Natural killer cell treated with Interleukin-12 subunit alpha and Interleukin-12 subunit beta and Interleukin-15 and Interleukin-18, amount 100 ng/mL, for 72 hours (primary cell): ENCODE data around the gene VSIG8. TPM values are rescaled to one million over a fixed set of nuclear protein-coding genes. Genes with fewer than 3 reads are reported as not detected.

Experiments used
- ATAC-seq, 2 donors: fragments of 150-1000 bp; cut with Tn5 transposase in 1 of 2; sonication (Bioruptor Pico), chemical (Tn5 transposase) in 1 of 2; 2 replicates each; pipeline ENCODE4 v1.10.0; 2021
- DNase-seq: peaks from one replicate; pipeline ENCODE4 v3.0.0; 2022; ENCODE audit warnings: low spot score
- H3K27ac Mint-ChIP-seq, 2 donors: 1 replicate in 1 of 2; 2 replicates in 1 of 2; pipeline ENCODE4 v1.8.0; 2022; ENCODE audit warnings: mixed read lengths in 2 of 2, mild to moderate bottlenecking in 1 of 2, moderate library complexity in 1 of 2
- H3K27me3 Mint-ChIP-seq, 2 donors: 1 replicate in 1 of 2; 2 replicates in 1 of 2; pipeline ENCODE4 v1.8.0; 2022; ENCODE audit warnings: mixed read lengths in 2 of 2
- H3K36me3 Mint-ChIP-seq: one replicate; pipeline ENCODE4 v1.8.0; 2022; ENCODE audit warnings: mixed read lengths
- H3K4me1 Mint-ChIP-seq, 2 donors: 1 replicate in 1 of 2; 2 replicates in 1 of 2; pipeline ENCODE4 v1.8.0; 2022; ENCODE audit warnings: low read depth in 2 of 2, mixed read lengths in 2 of 2, mild to moderate bottlenecking in 1 of 2
- H3K4me3 Mint-ChIP-seq: one replicate; pipeline ENCODE4 v1.8.0; 2022; ENCODE audit warnings: mixed read lengths
- H3K9me3 Mint-ChIP-seq: 2 replicates; pipeline ENCODE4 v1.8.0; 2022; ENCODE audit warnings: mixed read lengths
- total RNA-seq, 2 donors: library from RNA; stranded (reverse); gene quantifications; one replicate each; pipeline ENCODE4 v1.2.3, GENCODE V29; 2022

VSIG8 gene
- total RNA-seq, 2 donors from 2014 or later: not detected

DNA sequence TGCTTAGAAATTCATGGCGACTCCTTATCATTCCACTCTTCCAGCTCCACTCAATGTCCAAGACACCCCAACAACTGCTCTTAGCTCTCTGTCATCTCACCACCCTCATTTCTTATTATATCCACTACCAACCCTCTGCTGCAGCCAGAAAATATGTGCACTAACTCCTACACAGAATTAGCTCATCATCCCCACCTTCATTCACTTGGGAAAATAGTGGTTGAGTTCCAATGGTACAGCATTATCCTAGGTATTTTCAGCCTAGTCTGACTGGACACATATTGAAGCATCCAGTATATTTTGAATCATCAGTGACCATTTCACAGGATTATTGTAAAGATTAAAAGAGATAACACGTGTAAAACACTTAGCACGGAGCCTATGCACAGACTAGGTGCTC, 16.7 kb upstream of the VSIG8 start:
- no peaks in the 10 kb centered on the region for H3K36me3 Mint-ChIP-seq
- DNase-seq (no peak), ATAC-seq (no peak)
- H3K4me1 Mint-ChIP-seq: no peaks in the 10 kb centered on the region
- no peak overlapping the region for H3K4me3 Mint-ChIP-seq
- H3K27ac Mint-ChIP-seq: no peak overlapping the region
- peaks cover 13 to 19% of the 10 kb centered on the region in 2 donors for H3K27me3 Mint-ChIP-seq
- H3K9me3 Mint-ChIP-seq: no peaks in the 10 kb centered on the region

DNA sequence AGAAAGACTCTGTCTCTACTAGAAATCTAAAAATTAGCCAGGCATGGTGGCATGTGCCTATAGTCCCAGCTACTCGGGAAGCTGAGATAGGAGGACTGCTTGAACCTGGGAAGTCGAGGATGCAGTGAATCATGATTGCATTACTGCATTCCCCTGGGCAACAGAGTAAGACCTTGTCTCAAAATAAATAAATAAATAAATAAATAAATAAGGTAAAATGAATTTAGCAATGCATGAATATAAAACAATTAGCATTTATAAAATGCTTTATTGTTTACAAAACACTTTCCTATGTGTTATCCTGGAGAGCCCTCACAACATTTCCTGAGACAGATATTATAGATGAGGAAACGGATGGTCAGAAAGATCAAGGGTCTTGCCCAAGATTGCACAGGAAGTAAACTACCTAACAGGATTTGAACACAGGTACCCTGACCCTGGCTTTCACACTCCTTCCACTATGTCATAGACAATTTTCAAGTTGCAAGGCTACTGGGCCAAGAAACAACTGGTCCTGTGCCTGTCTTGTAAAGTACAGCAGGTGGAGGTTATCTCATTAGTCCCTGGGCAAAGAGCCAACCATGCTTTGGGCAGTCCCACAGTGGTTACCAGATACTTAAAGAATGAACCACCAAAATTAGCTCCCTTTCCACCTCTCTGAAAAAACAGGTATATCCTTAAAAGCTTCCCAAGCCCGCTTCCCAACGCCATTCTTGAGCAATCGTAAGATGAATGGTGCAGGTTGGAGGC, 15.4 kb upstream of the VSIG8 start:
- H3K4me3 Mint-ChIP-seq: no peak overlapping the region
- H3K36me3 Mint-ChIP-seq: no peaks in the 10 kb centered on the region
- ATAC-seq (no peak), DNase-seq (no peak)
- no peak overlapping the region for H3K27ac Mint-ChIP-seq
- no peaks in the 10 kb centered on the region for H3K4me1 Mint-ChIP-seq
- H3K27me3 Mint-ChIP-seq: peaks cover 14 to 19% of the 10 kb centered on the region in 2 donors
- H3K9me3 Mint-ChIP-seq: no peaks in the 10 kb centered on the region

GRCh38 chr1:159873530-159874143, 11.2 kb upstream of the VSIG8 start:
- Mint-ChIP-seq H3K27ac (no peak overlapping the region), H3K36me3 (no peaks in the 10 kb centered on the region), H3K4me3 (no peak overlapping the region), H3K27me3 (peaks cover 10 to 13% of the 10 kb centered on the region in 2 donors), H3K9me3 (no peaks in the 10 kb centered on the region), H3K4me1 (peaks cover 2 to 4% of the 10 kb centered on the region in 2 donors)
- DNase-seq (no peak), ATAC-seq (no peak)

DNA sequence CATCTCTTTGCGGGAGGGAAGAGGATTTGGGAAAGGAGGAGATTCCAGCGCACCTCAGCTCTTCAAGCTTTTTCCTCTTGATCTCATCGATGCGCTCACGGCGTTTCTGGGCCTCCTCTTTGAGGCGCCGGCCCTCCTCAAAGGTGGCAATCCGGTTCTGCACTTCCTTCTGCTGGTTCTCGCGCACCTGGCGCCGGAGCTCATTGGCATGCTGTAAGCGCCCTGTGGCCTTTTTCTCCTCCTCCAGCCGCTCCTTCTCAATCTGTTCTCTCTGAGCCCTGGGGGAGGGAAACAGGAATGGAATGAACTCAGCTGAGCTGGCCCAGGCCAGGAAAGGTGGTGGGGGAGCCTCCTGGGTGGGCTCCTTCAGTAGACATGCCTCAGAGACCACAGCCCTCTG, 10.4 kb upstream of the VSIG8 start:
- ATAC-seq: no peak
- H3K9me3 Mint-ChIP-seq: no peaks in the 10 kb centered on the region
- no peak overlapping the region for H3K27ac Mint-ChIP-seq
- no peaks in the 10 kb centered on the region for H3K36me3 Mint-ChIP-seq
- H3K4me1 Mint-ChIP-seq: peaks cover 2 to 4% of the 10 kb centered on the region in 2 donors
- H3K4me3 Mint-ChIP-seq: no peak overlapping the region
- H3K27me3 Mint-ChIP-seq: peaks cover 10 to 12% of the 10 kb centered on the region in 2 donors
- DNase-seq: no peak

DNA sequence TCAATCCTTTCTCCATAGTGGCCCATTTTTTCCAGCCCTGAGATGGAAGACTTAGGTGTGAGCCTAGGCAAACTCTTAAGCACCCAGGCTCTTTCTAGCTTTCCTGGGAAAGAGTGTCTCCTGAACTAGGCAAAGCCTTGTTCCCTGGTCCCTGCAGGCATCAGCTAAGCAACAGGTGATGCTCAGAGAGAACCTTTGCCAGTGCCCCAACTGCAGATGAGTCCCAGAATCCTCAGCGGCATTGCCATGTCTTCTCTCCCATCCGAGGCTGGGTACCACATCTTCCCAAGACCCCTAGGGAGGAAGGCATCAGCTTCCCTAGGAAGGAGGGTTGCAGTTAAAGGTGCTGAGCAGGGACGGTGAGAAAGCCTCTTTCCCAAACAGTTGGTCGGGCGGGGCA, 8.2 kb upstream of the VSIG8 start:
- ATAC-seq (no peak), DNase-seq (no peak)
- Mint-ChIP-seq H3K27ac (no peak overlapping the region), H3K9me3 (no peaks in the 10 kb centered on the region), H3K4me1 (peaks cover 13 to 14% of the 10 kb centered on the region in 2 donors), H3K27me3 (peaks cover under 1 to 14% of the 10 kb centered on the region in 2 donors), H3K36me3 (no peaks in the 10 kb centered on the region), H3K4me3 (no peak overlapping the region)

DNA sequence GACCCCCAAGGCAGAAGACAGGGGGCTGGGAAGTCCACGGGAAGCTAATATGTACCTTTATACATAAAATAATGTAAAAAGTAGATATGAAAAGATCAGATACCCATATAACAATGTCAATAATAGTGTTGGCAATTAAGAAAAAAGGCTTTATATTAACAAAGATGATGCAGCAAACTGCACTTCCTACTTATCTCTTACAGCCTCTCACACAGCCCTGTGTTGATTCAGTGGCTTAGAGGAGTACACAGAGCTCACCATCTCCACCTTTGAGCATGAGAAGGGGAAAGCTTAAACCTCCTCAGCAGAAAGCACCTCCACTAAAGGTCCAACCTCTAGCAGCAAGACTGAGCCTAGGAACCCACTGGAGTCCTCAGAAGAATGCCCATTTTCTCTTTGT, 7.2 kb upstream of the VSIG8 start:
- DNase-seq (no peak), ATAC-seq (no peak)
- H3K9me3 Mint-ChIP-seq: no peaks in the 10 kb centered on the region
- peaks cover 13 to 14% of the 10 kb centered on the region in 2 donors for H3K4me1 Mint-ChIP-seq
- peaks cover 0 to 18% of the 10 kb centered on the region in 2 donors for H3K27me3 Mint-ChIP-seq
- no peaks in the 10 kb centered on the region for H3K36me3 Mint-ChIP-seq
- no peak overlapping the region for H3K4me3 Mint-ChIP-seq
- no peak overlapping the region for H3K27ac Mint-ChIP-seq

- Mint-ChIP-seq H3K36me3 (no peaks in the 10 kb centered on the region), H3K27me3 (peaks cover 0 to 18% of the 10 kb centered on the region in 2 donors), H3K4me1 (peaks cover 13 to 14% of the 10 kb centered on the region in 2 donors), H3K9me3 (no peaks in the 10 kb centered on the region), H3K27ac (no peak overlapping the region), H3K4me3 (no peak overlapping the region)
- ATAC-seq: peak in 1 of 2 donors; percentile 46
- DNase-seq: no peak
Measured at GRCh38 chr1:159869173-159869572, 6.7 kb upstream of the VSIG8 start.

DNA sequence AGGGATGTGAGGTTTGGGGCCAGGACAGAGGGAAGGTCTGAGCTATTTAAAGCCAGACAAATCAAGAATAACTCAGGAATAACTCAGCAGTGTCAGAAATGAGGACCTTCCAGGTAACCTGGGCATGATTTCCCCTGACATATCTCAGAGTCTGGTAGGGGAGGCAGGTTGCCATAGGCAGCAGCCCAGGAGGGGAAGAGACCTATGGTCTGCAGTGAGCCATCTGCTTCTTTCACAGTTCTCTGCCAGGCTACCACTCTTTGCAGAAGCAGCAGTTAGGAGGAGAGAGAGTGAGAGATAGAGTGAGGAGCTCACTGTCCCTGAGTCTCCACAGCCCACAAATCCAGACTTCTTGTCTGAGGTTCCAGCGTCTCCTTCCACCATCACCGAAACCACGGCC, 6.3 kb upstream of the VSIG8 start:
- H3K27me3 Mint-ChIP-seq: peaks cover 0 to 18% of the 10 kb centered on the region in 2 donors
- H3K4me3 Mint-ChIP-seq: no peak overlapping the region
- H3K36me3 Mint-ChIP-seq: no peaks in the 10 kb centered on the region
- no peak overlapping the region for H3K27ac Mint-ChIP-seq
- ATAC-seq (peak in 1 of 2 donors; percentile 13), DNase-seq (no peak)
- no peaks in the 10 kb centered on the region for H3K9me3 Mint-ChIP-seq
- peaks cover 13 to 14% of the 10 kb centered on the region in 2 donors for H3K4me1 Mint-ChIP-seq

- peaks cover 0 to 18% of the 10 kb centered on the region in 2 donors for H3K27me3 Mint-ChIP-seq
- H3K4me1 Mint-ChIP-seq: peaks cover 13 to 14% of the 10 kb centered on the region in 2 donors
- H3K4me3 Mint-ChIP-seq: no peak overlapping the region
- H3K27ac Mint-ChIP-seq: no peak overlapping the region
- no peak for ATAC-seq
- no peaks in the 10 kb centered on the region for H3K9me3 Mint-ChIP-seq
- no peak for DNase-seq
- H3K36me3 Mint-ChIP-seq: no peaks in the 10 kb centered on the region
Measured at GRCh38 chr1:159867664-159868026, 5.2 kb upstream of the VSIG8 start.

GRCh38 chr1:159866905-159867663, 4.6 kb upstream of the VSIG8 start:
- no peaks in the 10 kb centered on the region for H3K9me3 Mint-ChIP-seq
- DNase-seq: no peak
- H3K4me1 Mint-ChIP-seq: peaks cover 13 to 14% of the 10 kb centered on the region in 2 donors
- no peak overlapping the region for H3K4me3 Mint-ChIP-seq
- no peak for ATAC-seq
- H3K27ac Mint-ChIP-seq: peak overlapping the region in 1 of 2 donors; percentile 4
- H3K36me3 Mint-ChIP-seq: no peaks in the 10 kb centered on the region
- H3K27me3 Mint-ChIP-seq: peaks cover 0 to 18% of the 10 kb centered on the region in 2 donors

DNA sequence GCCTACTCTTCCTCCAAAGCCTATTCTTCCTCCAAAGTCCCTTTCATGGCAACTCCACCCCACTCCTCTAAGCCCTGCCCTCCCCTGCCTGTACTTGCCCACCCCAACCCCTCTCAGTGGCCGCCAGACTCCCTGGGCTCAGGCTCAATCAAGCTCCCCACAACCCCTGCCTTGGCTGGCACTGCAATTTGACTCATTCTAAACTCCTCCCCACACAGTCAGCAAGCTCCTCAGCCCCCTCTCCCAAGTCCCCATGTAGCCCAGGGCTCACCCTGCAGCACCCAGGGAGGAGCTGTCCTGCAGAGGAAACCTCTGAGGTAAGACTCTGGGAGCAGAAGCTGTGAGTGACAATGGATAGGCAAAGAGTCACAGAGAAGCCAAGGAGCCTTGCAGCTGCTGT, 3.6 kb upstream of the VSIG8 start:
- Mint-ChIP-seq H3K4me1 (peaks cover 13 to 14% of the 10 kb centered on the region in 2 donors), H3K27ac (no peak overlapping the region), H3K36me3 (no peaks in the 10 kb centered on the region), H3K27me3 (peaks cover 0 to 20% of the 10 kb centered on the region in 2 donors), H3K4me3 (no peak overlapping the region), H3K9me3 (no peaks in the 10 kb centered on the region)
- DNase-seq: no peak
- ATAC-seq: no peak

DNA sequence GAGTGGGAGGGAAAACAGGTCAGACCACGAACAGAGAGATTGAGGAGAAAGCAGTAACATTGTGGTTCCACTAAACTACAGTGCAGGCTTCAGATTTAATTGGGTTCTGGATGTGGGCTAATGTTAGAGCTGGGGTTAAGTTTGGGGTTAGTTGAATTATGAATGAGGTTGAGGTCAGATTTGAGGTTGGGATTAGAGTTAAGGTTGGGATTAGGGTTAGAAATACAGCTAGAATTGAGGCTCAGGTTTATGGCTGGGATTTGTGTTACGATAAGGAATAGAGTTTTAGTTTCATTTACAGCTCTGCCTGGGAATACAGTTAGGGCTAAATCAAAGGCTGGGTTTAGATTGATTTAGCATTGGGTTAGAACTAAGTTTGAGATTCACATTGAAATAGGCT, 1.8 kb upstream of the VSIG8 start:
- no peaks in the 10 kb centered on the region for H3K36me3 Mint-ChIP-seq
- H3K27me3 Mint-ChIP-seq: peaks cover 0 to 20% of the 10 kb centered on the region in 2 donors
- no peak overlapping the region for H3K4me3 Mint-ChIP-seq
- peaks cover 13 to 14% of the 10 kb centered on the region in 2 donors for H3K4me1 Mint-ChIP-seq
- H3K9me3 Mint-ChIP-seq: no peaks in the 10 kb centered on the region
- no peak for ATAC-seq
- DNase-seq: no peak
- H3K27ac Mint-ChIP-seq: no peak overlapping the region

DNA sequence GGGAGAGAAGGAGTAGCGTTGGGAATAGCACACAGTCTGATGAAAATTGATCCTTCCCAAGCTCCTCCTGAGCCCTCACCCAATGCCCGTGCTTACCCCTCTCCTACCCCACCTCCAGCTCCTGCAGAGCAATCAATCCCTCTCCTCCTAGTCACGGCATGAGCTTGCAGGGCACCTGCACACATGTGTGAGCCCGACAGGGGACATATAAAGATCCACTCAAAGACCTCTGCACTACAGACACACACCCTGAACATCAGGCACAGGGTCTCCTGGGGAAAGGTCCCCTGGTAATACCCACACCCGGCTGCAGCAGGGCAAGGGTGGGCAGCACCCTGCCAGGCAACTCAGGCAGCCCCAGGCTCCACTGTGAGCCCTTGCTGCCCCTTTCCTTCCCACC, 426 bp downstream of the VSIG8 start:
- Mint-ChIP-seq H3K4me1 (peaks cover 8% of the 10 kb centered on the region in 2 donors), H3K9me3 (no peaks in the 10 kb centered on the region), H3K27me3 (peaks cover 0 to 18% of the 10 kb centered on the region in 2 donors), H3K4me3 (no peak overlapping the region), H3K27ac (no peak overlapping the region), H3K36me3 (no peaks in the 10 kb centered on the region)
- ATAC-seq (no peak), DNase-seq (no peak)

DNA sequence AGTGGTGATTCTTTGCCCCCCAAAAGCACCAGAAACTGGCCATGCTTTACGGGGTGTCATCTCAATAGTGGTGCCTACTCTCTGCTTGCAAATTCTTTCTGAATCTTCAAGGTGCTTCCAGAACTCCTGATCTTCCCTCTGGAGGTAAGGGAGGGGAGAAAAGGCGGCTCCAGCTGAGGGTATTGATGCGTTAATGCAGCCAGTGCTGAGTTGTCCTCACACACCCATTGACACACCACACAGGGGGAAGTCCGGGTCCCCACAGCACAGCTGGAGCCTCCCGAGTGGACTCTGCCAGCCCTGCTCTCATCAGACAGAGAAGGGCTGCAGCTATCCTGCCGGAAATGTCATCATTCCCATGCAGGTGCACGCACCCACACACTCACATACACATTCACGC, 1.2 kb downstream of the VSIG8 start:
- ATAC-seq: no peak
- Mint-ChIP-seq H3K27ac (no peak overlapping the region), H3K27me3 (peaks cover 0 to 13% of the 10 kb centered on the region in 2 donors), H3K36me3 (no peaks in the 10 kb centered on the region), H3K4me3 (no peak overlapping the region), H3K9me3 (no peaks in the 10 kb centered on the region), H3K4me1 (peaks cover 1 to 2% of the 10 kb centered on the region in 2 donors)
- no peak for DNase-seq
